GM19328 (cell line): ENCODE results near the gene KDELR3.
"Not testable (repeated sequence)": the region's sequence is repeated elsewhere in the genome, so short reads cannot be mapped to it uniquely, and the experiment has no call there.

Experiments used
- ATAC-seq: cut with Tn5 transposase; IDR thresholded peaks from one replicate; pipeline ENCODE4 v1.9.1; 2021; ENCODE audit warnings: mild to moderate bottlenecking, moderate library complexity; ENCODE audit not compliant: unreplicated experiment

Gene KDELR3

GRCh38 chr22:38455530-38456271 is 12.2 kb upstream of the KDELR3 start:
- no peak for ATAC-seq

- ATAC-seq = no peak
Observed at GRCh38 chr22:38456272-38456835, 11.5 kb upstream of the KDELR3 start.

DNA sequence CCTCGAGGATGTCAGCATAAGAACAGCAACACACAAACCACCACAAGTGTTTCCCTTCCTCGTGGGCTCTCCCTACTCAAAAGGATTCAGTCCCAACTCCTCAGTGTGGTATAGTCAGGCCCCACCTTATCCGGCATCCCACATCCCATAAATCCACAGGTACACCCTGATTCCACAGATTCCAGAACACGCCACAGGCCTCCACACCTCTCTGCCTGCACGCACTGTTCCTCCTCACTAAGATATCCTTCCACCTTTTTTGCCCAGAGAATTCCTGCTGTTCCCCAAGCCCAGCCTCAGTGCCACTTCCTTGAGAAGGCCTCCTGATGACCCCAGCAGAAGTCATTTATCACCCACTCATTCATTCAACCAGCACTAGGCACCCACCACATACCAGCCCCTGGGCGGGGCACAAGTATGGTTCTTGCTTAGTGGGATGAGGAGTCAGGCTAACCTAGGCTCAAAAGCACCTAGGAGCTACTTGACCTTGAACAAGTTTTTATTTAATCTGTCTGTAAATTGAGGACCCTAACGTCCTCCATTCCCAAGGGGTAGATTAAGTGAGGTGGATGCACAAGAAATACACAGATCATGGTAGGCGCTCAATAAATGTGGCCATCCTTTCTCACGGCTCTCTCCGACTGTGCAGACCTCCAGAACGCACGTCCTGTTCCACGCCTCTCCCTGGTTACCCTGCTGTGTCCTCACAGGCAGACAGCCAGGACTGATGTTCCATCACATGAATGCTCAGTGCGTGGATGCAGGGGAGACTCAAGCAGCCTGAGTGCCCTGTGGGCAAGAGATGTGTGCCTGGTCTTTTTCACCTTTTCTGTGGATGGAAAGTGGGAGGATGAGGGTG is 10.8 kb upstream of the KDELR3 start:
- ATAC-seq = no peak

GRCh38 chr22:38460426-38460840 is 7.5 kb upstream of the KDELR3 start:
- no peak for ATAC-seq

GRCh38 chr22:38461057-38461413 is 6.9 kb upstream of the KDELR3 start:
- ATAC-seq = no peak

- ATAC-seq = no peak
Observed at GRCh38 chr22:38461414-38462081, 6.3 kb upstream of the KDELR3 start.

GRCh38 chr22:38462960-38463784 is 4.7 kb upstream of the KDELR3 start:
- no peak for ATAC-seq

DNA sequence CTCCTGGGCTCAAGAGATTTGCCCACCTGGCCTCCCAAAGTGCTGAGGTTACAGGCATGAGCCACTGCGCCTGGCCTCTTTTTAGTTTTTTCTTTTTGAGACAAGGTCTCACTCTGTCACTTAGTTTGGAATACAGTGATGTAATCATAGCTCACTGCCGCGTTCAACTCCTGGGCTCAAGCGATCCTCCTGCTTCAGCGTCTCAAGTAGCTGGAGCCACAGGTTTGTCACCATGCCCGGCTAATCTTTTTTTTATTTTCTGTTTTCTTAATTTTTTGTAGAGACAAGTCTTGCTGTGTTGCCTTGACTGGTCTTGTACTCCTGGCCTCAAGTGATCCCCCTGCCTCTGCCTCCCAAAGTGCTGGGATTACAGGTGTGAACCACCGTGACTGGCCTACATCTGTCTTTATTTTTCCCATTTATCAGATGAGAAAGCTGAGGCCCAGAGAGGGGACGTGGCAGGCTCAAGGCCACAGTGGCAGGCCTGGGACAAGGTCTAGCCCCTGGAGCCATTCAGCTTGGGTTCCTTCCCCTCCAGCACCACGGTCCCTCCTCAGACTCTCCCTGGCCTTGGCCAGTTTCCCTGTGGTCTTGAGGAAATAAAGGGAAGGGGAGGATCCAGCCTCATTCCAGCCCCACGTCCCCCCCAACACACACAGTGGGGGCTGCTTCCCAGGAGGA is 2.8 kb upstream of the KDELR3 start:
- ATAC-seq = no peak

DNA sequence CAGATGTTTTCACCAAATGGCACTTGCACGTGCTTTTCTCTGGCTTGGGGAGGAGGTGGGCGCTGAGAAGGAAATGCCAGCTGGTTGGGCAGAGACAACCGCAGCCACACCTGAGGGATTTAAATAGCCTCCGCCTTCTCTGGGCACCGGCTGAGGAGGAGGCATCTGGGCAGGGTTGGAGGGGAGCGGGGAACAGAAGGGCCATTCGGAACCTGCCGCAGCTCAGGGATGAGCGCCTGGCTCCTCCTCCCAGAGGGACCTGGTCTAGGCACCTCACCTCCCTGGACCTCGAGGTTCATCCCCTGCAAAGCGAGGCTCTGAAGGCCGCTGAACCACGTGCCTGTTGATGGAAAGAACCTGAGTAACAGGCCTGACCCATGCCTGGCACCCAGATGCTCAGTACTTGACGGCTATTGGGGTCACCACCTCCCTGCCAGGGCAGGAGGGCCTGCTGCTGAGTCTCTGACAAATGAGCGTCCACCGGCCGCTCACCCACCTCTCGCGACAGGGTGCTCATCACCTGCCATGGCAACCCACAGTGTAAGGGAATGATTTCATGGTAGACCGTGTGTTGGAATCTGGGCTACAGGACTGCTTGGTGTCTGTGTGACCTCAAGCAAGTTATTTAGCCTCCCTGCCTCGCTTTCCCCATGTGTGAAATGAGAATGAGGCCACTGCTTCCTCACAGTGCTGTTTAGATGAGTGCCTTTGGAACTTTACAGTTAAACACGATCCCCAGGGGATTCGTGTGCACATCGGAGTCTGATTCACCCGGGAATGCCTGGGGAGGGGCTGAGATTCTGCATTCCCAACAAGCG is 2.0 kb upstream of the KDELR3 start:
- ATAC-seq = no peak

DNA sequence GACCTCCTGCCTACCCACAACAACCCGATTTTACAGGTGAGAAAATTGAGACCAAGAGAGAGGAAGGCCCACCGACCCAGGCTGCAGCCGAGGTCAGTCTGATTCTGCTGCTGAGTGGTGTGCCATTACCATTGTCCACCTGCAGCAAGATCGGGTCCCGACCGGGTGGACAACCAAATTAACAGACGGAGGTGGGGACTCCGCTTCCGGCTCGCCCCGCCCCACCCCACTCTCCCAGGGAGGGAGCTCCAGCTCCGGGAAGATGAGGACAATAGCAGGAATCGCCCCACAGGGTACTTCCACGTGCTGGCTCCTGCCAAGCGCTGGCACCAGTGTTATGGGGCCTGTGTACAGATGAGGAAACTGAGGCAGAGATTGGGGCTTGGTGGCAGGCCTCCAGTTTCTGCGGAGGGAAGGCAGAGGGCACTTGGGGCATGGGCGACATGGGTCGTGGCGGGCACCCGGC is 425 bp upstream of the KDELR3 start:
- ATAC-seq = no peak

DNA sequence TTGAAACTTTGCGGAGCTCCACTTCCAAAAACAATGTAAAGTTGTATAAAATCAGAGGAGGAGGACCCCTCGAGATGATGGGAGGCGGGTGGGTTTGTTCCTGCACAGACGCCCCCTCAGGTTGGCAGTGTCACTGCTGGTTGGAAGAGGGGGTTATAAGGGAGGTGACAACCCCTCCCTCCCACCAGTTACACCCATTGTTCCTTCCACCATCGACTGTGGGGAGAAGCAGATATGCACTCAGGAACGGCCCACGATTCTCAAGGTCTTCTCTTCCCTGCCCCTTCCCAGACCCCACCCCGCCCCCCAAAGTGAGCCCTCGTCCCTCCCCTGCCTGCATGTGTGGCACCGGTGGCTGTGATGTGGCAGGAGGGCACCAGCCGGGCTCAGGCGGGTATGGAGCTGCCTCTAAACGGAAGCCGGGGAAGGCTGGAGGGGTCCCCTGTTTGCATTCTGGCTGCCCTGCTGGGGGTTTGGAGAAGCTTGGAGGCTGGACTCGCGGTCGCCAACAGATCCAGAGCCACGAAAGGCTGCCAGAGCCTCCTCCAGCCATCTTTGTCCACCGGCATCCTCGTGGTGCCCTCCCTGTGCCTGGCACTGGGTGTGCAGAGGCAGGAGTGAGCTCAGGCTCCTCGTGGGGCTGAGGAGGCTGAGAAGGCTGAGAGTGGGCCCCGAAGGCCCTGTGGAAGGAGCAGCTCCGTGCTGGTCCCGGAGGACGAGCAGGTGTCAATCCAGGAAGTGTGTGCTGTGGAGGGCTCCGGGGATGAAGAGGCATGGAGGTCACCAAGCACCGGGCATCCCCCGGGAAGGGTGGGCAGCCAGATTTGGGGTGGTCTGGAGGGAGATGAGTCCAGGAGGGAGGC is 778 bp downstream of the KDELR3 start:
- ATAC-seq = no peak

DNA sequence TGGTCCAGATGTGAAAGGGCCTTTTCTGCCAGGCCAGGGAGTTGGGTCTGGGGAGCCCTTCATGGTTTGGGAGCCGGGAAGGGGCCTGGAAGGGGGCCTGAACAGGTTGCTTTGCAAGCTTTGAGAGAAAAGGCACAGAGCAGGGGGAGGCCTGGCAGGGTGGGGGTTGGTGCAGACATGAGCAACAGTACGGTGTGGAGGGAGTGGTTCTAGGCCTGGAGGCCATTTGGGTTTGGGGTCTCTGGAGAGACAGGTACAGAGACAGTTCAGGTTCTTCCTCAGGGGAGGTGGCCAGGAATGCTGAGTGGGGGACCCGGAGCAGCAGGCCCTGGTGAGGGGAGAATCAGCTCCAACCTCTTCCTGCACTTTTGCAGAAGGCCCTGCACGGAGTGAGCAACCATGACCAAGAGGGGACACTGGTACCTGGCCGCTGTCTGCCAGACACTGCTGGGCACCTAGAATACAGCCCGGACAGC is 1.4 kb downstream of the KDELR3 start:
- ATAC-seq = no peak

DNA sequence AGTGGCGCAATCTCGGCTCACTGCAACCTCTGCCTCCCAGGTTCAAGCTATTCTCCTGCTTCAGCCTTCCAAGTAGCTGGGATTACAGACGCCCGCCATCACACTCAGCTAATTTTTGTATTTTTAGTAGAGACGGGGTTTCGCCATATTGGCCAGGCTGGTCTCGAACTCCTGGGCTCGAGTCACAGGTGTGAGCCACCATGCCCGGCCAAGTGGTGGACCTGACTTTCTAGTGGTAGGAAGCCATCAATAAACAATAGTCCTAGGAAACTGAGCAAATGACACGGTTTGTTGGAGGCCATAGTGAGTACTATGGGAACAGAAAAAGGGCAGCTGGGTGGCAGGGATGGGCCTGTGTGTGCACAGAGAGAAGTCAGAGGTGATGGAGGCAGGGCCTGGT is 2.3 kb downstream of the KDELR3 start:
- ATAC-seq = not testable (repeated sequence)

GRCh38 chr22:38471237-38471636 is 3.3 kb downstream of the KDELR3 start:
- no peak for ATAC-seq

DNA sequence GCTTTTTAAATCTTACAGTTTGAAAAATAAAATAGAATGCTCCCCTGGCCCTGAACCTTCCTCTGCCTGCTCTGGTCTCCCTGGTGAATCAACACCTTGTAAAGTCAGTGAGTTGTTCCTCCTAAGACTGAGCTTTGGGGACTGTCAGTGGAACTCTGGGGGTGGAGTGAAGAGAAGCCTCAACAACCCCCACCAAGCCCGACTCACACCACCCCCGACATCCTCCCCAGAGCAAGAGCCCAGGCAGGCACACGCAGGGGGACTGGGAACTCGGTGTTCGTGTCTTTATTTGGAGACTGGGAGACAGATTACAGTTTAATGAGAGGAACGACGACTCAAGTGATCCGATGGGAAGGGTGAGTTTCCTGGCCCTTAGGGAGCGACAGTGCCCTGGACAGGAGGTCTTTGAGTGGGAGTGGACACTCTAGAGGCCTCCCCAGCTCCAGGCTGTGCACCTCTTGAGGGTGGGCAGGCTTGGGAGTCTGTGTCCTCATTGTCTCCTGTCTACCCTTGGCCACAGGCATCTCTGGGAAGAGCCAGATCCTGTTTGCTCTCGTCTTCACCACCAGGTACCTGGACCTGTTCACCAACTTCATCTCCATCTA is 6.2 kb downstream of the KDELR3 start:
- ATAC-seq = no peak

DNA sequence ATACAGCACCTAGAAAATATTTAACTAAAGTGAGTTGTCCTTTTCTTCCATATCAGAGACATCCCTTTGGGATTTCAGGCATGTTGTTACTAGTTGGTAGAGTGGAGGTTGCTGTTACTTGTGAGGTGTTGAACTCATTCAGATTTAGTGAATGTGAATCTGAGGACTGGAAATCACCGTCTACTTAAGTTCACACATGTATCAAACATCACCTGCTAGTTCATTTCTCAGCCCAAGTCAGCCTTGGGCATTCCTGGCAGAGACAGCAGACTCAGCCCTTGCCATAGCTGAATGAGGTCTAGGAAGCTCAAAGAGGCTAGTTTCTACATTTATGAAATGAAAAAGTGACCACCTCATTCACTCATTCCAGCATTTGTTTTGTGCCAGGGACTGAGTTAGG is 9.7 kb downstream of the KDELR3 start:
- no peak for ATAC-seq

GRCh38 chr22:38479096-38479837 is 11.4 kb downstream of the KDELR3 start:
- ATAC-seq = no peak
